Measurements from ENCODE around the gene AKAP1. TPM values are rescaled to one million over a fixed set of nuclear protein-coding genes. Genes with fewer than 3 reads are reported as not detected.

The AKAP1 gene
- total RNA-seq, 1 experiment from 2014 or later, result 13.6 TPM

- H3K27ac ChIP-seq, result no peak overlapping the region
- no peak for DNase-seq (ENCODE audit: low read depth in 1 of 2, low spot score in 2 of 2)
- no peaks in the 10 kb centered on the region for H3K4me1 ChIP-seq (replicated peaks)
- no peaks in the 10 kb centered on the region for H3K36me3 ChIP-seq
- H3K4me3 ChIP-seq, result no peak overlapping the region
- peaks cover 5% of the 10 kb centered on the region; the same call in 1 of the 2 replicates for H3K27me3 ChIP-seq (replicated peaks)
- no peaks in the 10 kb centered on the region for H3K9me3 ChIP-seq (replicated peaks)
These were observed 69.9 kb downstream of the AKAP1 start for GRCh38 chr17:57154921-57155320.

- no peak overlapping the region for H3K4me3 ChIP-seq
- no peak overlapping the region for H3K27ac ChIP-seq
- H3K9me3 ChIP-seq (replicated peaks), result 0 out of 2 replicates have a peak, but pooled peaks cover 2% of the 10 kb centered on the region
- no peak for DNase-seq (ENCODE audit: low read depth in 1 of 2, low spot score in 2 of 2)
- H3K4me1 ChIP-seq (replicated peaks), result no peaks in the 10 kb centered on the region
- H3K36me3 ChIP-seq, result no peaks in the 10 kb centered on the region
- no peaks in the 10 kb centered on the region for H3K27me3 ChIP-seq (replicated peaks)
These were observed 73.3 kb downstream of the AKAP1 start for GRCh38 chr17:57158325-57158724.

GRCh38 chr17:57158795-57159194 lies 73.7 kb downstream of the AKAP1 start:
- Histone ChIP-seq H3K9me3 (replicated peaks) (0 out of 2 replicates have a peak, but pooled peaks cover 2% of the 10 kb centered on the region), H3K27ac (no peak overlapping the region), H3K4me3 (no peak overlapping the region), H3K36me3 (no peaks in the 10 kb centered on the region), H3K27me3 (replicated peaks) (no peaks in the 10 kb centered on the region), H3K4me1 (replicated peaks) (no peaks in the 10 kb centered on the region)
- DNase-seq (ENCODE audit: low read depth in 1 of 2, low spot score in 2 of 2), result no peak

GRCh38 chr17:57160624-57161023 lies 75.6 kb downstream of the AKAP1 start:
- H3K4me3 ChIP-seq, result no peak overlapping the region
- 0 out of 2 replicates have a peak, but pooled peaks cover 2% of the 10 kb centered on the region for H3K9me3 ChIP-seq (replicated peaks)
- no peaks in the 10 kb centered on the region for H3K27me3 ChIP-seq (replicated peaks)
- no peak overlapping the region for H3K27ac ChIP-seq
- DNase-seq (ENCODE audit: low read depth in 1 of 2, low spot score in 2 of 2), result no peak
- H3K36me3 ChIP-seq, result no peaks in the 10 kb centered on the region
- no peaks in the 10 kb centered on the region for H3K4me1 ChIP-seq (replicated peaks)

- peaks cover 9% of the 10 kb centered on the region for H3K27me3 ChIP-seq (replicated peaks)
- H3K36me3 ChIP-seq, result no peaks in the 10 kb centered on the region
- peaks cover 2% of the 10 kb centered on the region; the same call in 1 of the 2 replicates for H3K9me3 ChIP-seq (replicated peaks)
- H3K27ac ChIP-seq, result no peak overlapping the region
- no peaks in the 10 kb centered on the region for H3K4me1 ChIP-seq (replicated peaks)
- H3K4me3 ChIP-seq, result no peak overlapping the region
- no peak for DNase-seq (ENCODE audit: low read depth in 1 of 2, low spot score in 2 of 2)
These were observed 79.8 kb downstream of the AKAP1 start for GRCh38 chr17:57164814-57165213.

- no peaks in the 10 kb centered on the region; the same call in 1 of the 2 replicates for H3K9me3 ChIP-seq (replicated peaks)
These were observed 80.7 kb downstream of the AKAP1 start for GRCh38 chr17:57165754-57166153.

GRCh38 chr17:57166803-57167202 lies 81.8 kb downstream of the AKAP1 start:
- no peak overlapping the region for H3K27ac ChIP-seq
- no peak overlapping the region for H3K4me3 ChIP-seq
- no peaks in the 10 kb centered on the region for H3K36me3 ChIP-seq
- DNase-seq (ENCODE audit: low read depth in 1 of 2, low spot score in 2 of 2), result no peak
- H3K27me3 ChIP-seq (replicated peaks), result peaks cover 9% of the 10 kb centered on the region
- H3K4me1 ChIP-seq (replicated peaks), result no peaks in the 10 kb centered on the region
- H3K9me3 ChIP-seq (replicated peaks), result no peaks in the 10 kb centered on the region; the same call in 1 of the 2 replicates

More at GRCh38 chr17:57165754-57166153, 80.7 kb downstream of the AKAP1 start:
- H3K27me3 ChIP-seq (replicated peaks), result peaks cover 9% of the 10 kb centered on the region
- no peaks in the 10 kb centered on the region for H3K4me1 ChIP-seq (replicated peaks)
- H3K27ac ChIP-seq, result no peak overlapping the region
- no peaks in the 10 kb centered on the region for H3K36me3 ChIP-seq
- no peak for DNase-seq (ENCODE audit: low read depth in 1 of 2, low spot score in 2 of 2)
- H3K4me3 ChIP-seq, result no peak overlapping the region

- no peak overlapping the region for H3K27ac ChIP-seq
- DNase-seq (ENCODE audit: low read depth in 1 of 2, low spot score in 2 of 2), result no peak
- H3K36me3 ChIP-seq, result no peaks in the 10 kb centered on the region
- H3K4me1 ChIP-seq (replicated peaks), result no peaks in the 10 kb centered on the region
- H3K9me3 ChIP-seq (replicated peaks), result no peaks in the 10 kb centered on the region; the same call in 1 of the 2 replicates
- peaks cover 11% of the 10 kb centered on the region for H3K27me3 ChIP-seq (replicated peaks)
- H3K4me3 ChIP-seq, result no peak overlapping the region
These were observed 83.6 kb downstream of the AKAP1 start for GRCh38 chr17:57168695-57169094.

GRCh38 chr17:57170866-57171265 lies 85.8 kb downstream of the AKAP1 start:
- H3K36me3 ChIP-seq, result no peaks in the 10 kb centered on the region
- H3K9me3 ChIP-seq (replicated peaks), result no peaks in the 10 kb centered on the region; the same call in 1 of the 2 replicates
- no peak for DNase-seq (ENCODE audit: low read depth in 1 of 2, low spot score in 2 of 2)
- H3K27ac ChIP-seq, result no peak overlapping the region
- peaks cover 18% of the 10 kb centered on the region for H3K27me3 ChIP-seq (replicated peaks)
- no peaks in the 10 kb centered on the region for H3K4me1 ChIP-seq (replicated peaks)
- no peak overlapping the region for H3K4me3 ChIP-seq

Other genes starting within 250 kb of the AKAP1 start
- 11.4 and 11.9 TPM in 2 replicates for gene TRIM25, start 171.2 kb upstream of the AKAP1 start, total RNA-seq (2014; rRNA removed; shearing (Covaris generic))
- 28.2 and 33.8 TPM in 2 replicates for gene COIL, start 124.2 kb upstream of the AKAP1 start, total RNA-seq (2014; rRNA removed; shearing (Covaris generic))
- 79.7 and 80.6 TPM in 2 replicates for gene SCPEP1, start 107.1 kb upstream of the AKAP1 start, total RNA-seq (2014; rRNA removed; shearing (Covaris generic))
- 27.2 and 39.8 TPM in 2 replicates for gene MSI2, start 171.3 kb downstream of the AKAP1 start, total RNA-seq (2014; rRNA removed; shearing (Covaris generic))

All from SJSA1 (cell line).